ENCODE data around the gene MYO6. TPM values are rescaled to one million over a fixed set of nuclear protein-coding genes. Genes with fewer than 3 reads are reported as not detected.

Gene MYO6
- total RNA-seq, 1 donor from 2014 or later, result 135 TPM

DNA sequence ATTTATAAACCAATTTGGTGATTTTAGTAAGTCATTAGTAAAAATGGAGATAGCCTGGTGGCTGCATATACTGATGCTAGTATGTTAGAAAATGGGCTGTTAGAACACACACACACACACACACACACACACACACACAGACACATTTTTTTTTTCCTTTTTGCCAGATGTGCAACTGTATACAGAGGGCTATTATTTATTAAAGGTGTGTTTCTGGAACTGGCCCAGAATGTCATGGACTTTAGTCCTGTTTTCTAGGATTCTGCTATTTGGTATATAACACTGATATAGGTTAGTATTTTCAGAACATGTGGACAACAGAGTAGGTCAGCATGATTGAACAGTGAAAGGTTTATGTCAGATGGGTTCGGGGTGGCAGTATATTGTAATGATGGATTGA is 12.4 kb downstream of the MYO6 start:
- TF ChIP-seq, protein P1, sequence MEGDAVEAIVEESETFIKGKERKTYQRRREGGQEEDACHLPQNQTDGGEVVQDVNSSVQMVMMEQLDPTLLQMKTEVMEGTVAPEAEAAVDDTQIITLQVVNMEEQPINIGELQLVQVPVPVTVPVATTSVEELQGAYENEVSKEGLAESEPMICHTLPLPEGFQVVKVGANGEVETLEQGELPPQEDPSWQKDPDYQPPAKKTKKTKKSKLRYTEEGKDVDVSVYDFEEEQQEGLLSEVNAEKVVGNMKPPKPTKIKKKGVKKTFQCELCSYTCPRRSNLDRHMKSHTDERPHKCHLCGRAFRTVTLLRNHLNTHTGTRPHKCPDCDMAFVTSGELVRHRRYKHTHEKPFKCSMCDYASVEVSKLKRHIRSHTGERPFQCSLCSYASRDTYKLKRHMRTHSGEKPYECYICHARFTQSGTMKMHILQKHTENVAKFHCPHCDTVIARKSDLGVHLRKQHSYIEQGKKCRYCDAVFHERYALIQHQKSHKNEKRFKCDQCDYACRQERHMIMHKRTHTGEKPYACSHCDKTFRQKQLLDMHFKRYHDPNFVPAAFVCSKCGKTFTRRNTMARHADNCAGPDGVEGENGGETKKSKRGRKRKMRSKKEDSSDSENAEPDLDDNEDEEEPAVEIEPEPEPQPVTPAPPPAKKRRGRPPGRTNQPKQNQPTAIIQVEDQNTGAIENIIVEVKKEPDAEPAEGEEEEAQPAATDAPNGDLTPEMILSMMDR (IDR thresholded peaks at IDR 0.05; ENCODE audit: unreplicated experiment), result no peak
- Mint-ChIP-seq H3K27me3 (ENCODE audit: unreplicated experiment) (peaks cover 2% of the 10 kb centered on the region), H3K27ac (ENCODE audit: unreplicated experiment) (no peak overlapping the region), H3K4me1 (ENCODE audit: unreplicated experiment) (peaks cover 19% of the 10 kb centered on the region), H3K9me3 (ENCODE audit: unreplicated experiment) (no peaks in the 10 kb centered on the region), H3K4me3 (ENCODE audit: unreplicated experiment) (no peak overlapping the region), H3K36me3 (ENCODE audit: low read depth, unreplicated experiment) (peaks cover 6% of the 10 kb centered on the region)
- no peak for DNase-seq (ENCODE audit: low spot score)

DNA sequence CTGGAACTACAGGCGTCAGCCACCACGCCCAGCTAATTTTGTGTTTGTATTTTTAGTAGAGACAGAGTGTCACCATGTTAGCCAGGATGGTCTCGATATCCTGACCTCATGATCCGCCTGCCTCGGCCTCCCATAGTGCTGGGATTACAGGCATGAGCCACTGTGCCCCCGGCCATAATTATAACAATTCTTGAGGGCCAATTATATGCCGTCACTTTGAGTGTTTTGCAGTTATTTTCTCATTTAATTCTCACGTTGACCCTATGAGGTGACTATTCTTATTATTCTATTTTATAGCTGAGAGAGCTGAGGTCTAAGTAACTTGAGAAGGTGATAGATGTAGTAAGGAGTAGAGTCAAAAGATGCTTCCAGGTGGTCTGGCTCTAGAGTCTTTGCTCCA is 13.0 kb downstream of the MYO6 start:
- Mint-ChIP-seq H3K4me1 (ENCODE audit: unreplicated experiment) (peaks cover 19% of the 10 kb centered on the region), H3K9me3 (ENCODE audit: unreplicated experiment) (no peaks in the 10 kb centered on the region), H3K27ac (ENCODE audit: unreplicated experiment) (no peak overlapping the region), H3K4me3 (ENCODE audit: unreplicated experiment) (no peak overlapping the region), H3K36me3 (ENCODE audit: low read depth, unreplicated experiment) (peaks cover 6% of the 10 kb centered on the region), H3K27me3 (ENCODE audit: unreplicated experiment) (peaks cover 2% of the 10 kb centered on the region)
- no peak for DNase-seq (ENCODE audit: low spot score)
- TF ChIP-seq, protein P1 (IDR thresholded peaks at IDR 0.05; ENCODE audit: unreplicated experiment), result no peak

DNA sequence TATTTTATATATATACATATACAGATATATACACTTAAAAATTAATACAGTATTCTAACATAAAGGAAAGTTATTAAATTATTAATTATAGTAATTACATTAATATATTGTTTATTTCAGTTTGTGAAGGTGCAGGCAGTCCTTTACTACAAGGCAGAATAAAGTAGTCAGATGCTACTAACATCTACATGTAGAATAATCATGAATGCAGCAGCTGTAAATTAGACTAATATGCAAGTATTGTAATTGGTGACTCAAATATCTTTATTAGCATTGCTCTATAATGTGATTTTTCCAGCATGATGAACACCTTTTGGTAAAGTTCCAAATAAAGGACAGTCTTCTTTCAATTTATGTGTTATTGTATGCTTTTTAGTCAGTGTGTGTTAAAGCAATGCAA is 17.3 kb downstream of the MYO6 start:
- TF ChIP-seq, protein P1 (IDR thresholded peaks at IDR 0.05; ENCODE audit: unreplicated experiment), result no peak
- peaks cover 12% of the 10 kb centered on the region for H3K36me3 Mint-ChIP-seq (ENCODE audit: low read depth, unreplicated experiment)
- DNase-seq (ENCODE audit: low spot score), result no peak
- peaks cover 8% of the 10 kb centered on the region for H3K4me1 Mint-ChIP-seq (ENCODE audit: unreplicated experiment)
- H3K9me3 Mint-ChIP-seq (ENCODE audit: unreplicated experiment), result no peaks in the 10 kb centered on the region
- H3K27ac Mint-ChIP-seq (ENCODE audit: unreplicated experiment), result no peak overlapping the region
- H3K4me3 Mint-ChIP-seq (ENCODE audit: unreplicated experiment), result no peak overlapping the region
- H3K27me3 Mint-ChIP-seq (ENCODE audit: unreplicated experiment), result peaks cover 3% of the 10 kb centered on the region

DNA sequence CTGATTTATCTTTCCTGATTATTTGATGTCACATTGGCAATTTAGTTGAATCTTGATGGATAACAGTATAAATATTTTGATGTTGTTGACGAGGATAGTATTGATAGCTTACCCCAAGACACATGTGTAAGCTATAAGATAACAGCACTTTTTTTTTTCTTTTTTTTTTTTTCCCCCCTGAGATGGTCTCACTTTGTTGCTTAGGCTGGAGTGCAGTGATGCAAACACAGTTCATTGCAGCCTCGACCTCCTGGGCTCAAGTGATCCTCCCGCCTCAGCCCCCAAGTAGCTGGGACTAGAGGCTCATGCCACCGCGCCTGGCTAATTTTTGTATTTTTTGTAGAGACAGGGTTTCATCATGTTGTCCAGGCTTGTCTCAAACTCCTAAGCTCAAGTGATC is 21.8 kb downstream of the MYO6 start:
- Mint-ChIP-seq H3K27ac (ENCODE audit: unreplicated experiment) (peak overlapping the region; percentile 4), H3K36me3 (ENCODE audit: low read depth, unreplicated experiment) (peaks cover 6% of the 10 kb centered on the region), H3K4me3 (ENCODE audit: unreplicated experiment) (no peak overlapping the region), H3K27me3 (ENCODE audit: unreplicated experiment) (peaks cover 3% of the 10 kb centered on the region), H3K9me3 (ENCODE audit: unreplicated experiment) (no peaks in the 10 kb centered on the region), H3K4me1 (ENCODE audit: unreplicated experiment) (peaks cover 8% of the 10 kb centered on the region)
- TF ChIP-seq, protein P1 (IDR thresholded peaks at IDR 0.05; ENCODE audit: unreplicated experiment), result no peak
- DNase-seq (ENCODE audit: low spot score), result no peak

DNA sequence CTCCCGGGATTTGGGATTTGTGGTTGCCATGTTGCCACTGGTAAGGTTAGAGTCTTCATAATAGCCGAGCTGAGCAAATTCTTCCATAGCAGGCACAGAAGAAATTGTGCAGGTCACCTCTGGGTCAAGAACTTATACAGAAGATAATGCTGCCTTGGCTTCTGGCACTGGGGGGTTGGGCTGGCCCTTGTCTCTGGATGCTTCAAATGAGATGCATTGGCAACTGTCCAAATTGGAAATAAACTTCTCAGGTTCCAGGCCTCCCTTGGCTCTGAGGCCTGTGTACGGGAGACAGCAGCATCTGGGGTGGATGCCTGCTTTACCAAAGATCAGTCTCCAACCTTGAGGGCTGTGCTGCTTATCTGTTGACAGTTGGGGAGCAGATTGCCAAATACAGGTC is 26.2 kb downstream of the MYO6 start:
- no peak for DNase-seq (ENCODE audit: low spot score)
- peaks cover 3% of the 10 kb centered on the region for H3K27me3 Mint-ChIP-seq (ENCODE audit: unreplicated experiment)
- no peak overlapping the region for H3K27ac Mint-ChIP-seq (ENCODE audit: unreplicated experiment)
- peaks cover 4% of the 10 kb centered on the region for H3K36me3 Mint-ChIP-seq (ENCODE audit: low read depth, unreplicated experiment)
- H3K4me1 Mint-ChIP-seq (ENCODE audit: unreplicated experiment), result peaks cover 5% of the 10 kb centered on the region
- H3K9me3 Mint-ChIP-seq (ENCODE audit: unreplicated experiment), result no peaks in the 10 kb centered on the region
- TF ChIP-seq, protein P1 (IDR thresholded peaks at IDR 0.05; ENCODE audit: unreplicated experiment), result no peak
- no peak overlapping the region for H3K4me3 Mint-ChIP-seq (ENCODE audit: unreplicated experiment)

All from endothelial cell (in vitro differentiated cells).